GM18951 (cell line): ENCODE data around the gene PTBP3.
A peak's percentile ranks its signal among the peaks of the same experiment; 100 is the strongest.

Experiments
- POLR2A ChIP-seq: IDR thresholded peaks from 4 replicates; pipeline ENCODE4 v1.6.1; 2011; ENCODE audit warnings: mild to moderate bottlenecking; ENCODE audit not compliant: insufficient read length, insufficient read depth; ENCODE audit errors: extremely low read depth
- in situ Hi-C: fragments of 300-500 bp; cut with MboI; formaldehyde crosslinking; loops from one replicate; pipeline ENCODE4 v1.12.0; 2022; ENCODE audit warnings: low sequenced_read_pairs, mixed read lengths, inconsistent platforms; ENCODE audit not compliant: unreplicated experiment

PTBP3 gene

GRCh38 chr9:112184946-112185345 is 148.5 kb downstream of the PTBP3 start:
- TF ChIP-seq POLR2A = no peak
- in situ Hi-C loops = no loop called here

GRCh38 chr9:112184221-112184620 is 149.2 kb downstream of the PTBP3 start:
- in situ Hi-C loops = no loop called here

GRCh38 chr9:112180387-112180881 is 153.0 kb downstream of the PTBP3 start:
- TF ChIP-seq POLR2A = no peak
- in situ Hi-C loops = no loop called here

More at GRCh38 chr9:112184221-112184620, 149.2 kb downstream of the PTBP3 start:
- no peak for TF ChIP-seq POLR2A

- in situ Hi-C loops = no loop called here
- no peak for TF ChIP-seq POLR2A
These were observed 153.6 kb downstream of the PTBP3 start for GRCh38 chr9:112179816-112180215.

GRCh38 chr9:112176524-112176923 is 156.9 kb downstream of the PTBP3 start:
- in situ Hi-C loops = no loop called here
- no peak for TF ChIP-seq POLR2A

GRCh38 chr9:112175796-112176315 is 157.6 kb downstream of the PTBP3 start:
- in situ Hi-C loops = no loop called here
- no peak for TF ChIP-seq POLR2A

DNA sequence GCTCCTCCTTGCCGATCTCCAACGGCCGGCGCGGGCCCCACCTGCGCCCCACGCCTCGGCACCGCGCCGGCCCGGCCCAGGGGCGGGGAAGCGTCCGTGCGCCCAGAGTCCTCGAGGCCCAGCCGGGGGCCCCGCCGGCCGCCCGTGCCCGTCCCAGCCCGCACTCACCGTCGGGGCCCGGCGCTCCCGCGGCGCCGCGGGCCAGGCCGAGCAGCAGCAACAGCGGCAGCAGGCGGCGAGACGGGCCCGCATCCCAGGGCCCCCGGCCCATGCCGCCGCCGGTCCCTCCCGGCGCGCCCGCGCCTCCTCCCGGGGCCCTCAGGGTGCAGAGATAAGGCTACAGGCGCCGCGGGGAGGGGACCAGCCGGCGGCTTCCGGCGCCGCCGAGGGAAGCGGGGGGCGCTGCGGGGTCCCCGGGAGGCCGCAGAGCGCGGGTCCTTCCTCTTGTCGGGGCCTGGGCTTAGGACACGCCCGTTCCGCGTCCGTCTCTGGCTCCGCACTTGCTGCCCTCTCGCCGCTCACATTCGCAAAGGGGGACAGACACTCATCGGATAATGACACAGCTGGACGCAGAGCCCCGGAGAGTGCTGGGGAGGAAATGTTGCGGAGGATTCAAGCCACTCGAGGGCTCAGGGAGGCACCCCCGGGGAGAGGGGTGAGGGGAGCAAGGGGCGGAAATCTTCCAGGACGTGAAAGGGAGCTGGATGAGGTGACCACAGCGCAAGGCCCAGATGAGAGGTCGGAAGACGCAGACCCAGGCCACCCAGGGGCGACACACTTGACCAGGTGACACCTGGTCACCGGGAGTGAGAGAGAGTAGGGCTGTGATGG is 158.2 kb downstream of the PTBP3 start, which contains the start of gene SUSD1:
SUSD1 (minus strand) TSS at position 333 of the 831 bp plus-strand sequence; CDS start at position 271, 62 bp downstream.
- in situ Hi-C loops = no loop called here
- peak; percentile 47 for TF ChIP-seq POLR2A

DNA sequence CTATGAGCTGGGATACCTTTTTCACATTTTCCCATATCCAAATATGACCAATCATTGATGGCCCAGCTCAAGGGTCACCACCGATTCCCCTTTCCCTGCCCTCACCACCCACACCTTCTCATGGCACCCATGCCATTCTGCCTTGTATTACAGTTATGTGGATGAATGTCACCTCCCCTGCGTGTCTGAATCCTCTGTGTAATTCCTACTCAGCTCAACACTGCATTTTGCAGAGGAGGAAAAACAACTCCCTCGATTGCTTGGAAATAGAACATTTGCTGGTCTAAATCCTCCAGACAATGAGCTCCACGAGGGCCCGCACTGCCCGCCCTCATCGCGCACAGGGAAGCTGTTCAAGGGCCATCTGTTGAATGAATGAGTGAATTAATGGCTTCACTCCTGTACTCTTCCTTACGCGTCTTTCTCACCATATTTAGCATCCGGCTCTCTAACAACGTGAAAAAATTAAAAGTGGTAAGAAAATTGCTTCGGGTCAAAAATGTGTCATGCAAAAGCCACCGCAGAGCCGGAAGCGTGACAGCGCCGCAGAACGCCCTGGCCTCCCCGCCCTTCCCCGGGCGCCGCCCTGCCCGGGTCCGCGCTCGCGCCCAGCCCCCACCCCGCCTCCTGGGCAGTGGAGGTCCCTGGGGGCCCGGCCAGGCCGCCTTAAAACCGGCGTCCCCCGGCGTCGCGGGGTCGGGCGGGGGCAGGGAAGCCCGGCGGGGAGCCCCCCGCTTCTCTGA is 159.0 kb downstream of the PTBP3 start:
- in situ Hi-C loops = no loop called here
- peak; percentile 58 for TF ChIP-seq POLR2A

GRCh38 chr9:112173489-112174221 is 159.8 kb downstream of the PTBP3 start:
- in situ Hi-C loops = no loop called here

GRCh38 chr9:112170968-112171367 is 162.5 kb downstream of the PTBP3 start:
- in situ Hi-C loops = no loop called here
- TF ChIP-seq POLR2A = no peak

More at GRCh38 chr9:112173489-112174221, 159.8 kb downstream of the PTBP3 start:
- no peak for TF ChIP-seq POLR2A

DNA sequence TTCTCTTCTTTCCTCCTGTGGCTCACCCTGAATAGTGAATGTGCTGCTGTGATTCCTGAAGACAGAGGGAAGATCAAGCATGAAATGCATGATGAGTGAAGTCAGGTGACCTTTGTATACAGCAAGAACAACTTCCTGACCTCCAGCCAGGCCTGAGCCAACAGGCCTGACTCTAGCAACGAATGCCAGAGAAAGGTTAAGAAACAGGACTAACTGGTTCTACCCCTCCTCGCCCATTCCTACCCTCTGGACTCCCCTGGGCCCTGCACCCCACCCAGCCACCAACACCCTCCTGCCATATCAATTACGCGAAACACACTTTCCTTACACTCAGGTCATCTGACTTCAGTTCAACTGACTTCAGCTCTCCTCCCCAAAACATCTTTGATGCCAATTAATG is 163.2 kb downstream of the PTBP3 start:
- in situ Hi-C loops = no loop called here
- TF ChIP-seq POLR2A = no peak

- no peak for TF ChIP-seq POLR2A
- in situ Hi-C loops = no loop called here
These were observed 164.1 kb downstream of the PTBP3 start for GRCh38 chr9:112169368-112169767.

DNA sequence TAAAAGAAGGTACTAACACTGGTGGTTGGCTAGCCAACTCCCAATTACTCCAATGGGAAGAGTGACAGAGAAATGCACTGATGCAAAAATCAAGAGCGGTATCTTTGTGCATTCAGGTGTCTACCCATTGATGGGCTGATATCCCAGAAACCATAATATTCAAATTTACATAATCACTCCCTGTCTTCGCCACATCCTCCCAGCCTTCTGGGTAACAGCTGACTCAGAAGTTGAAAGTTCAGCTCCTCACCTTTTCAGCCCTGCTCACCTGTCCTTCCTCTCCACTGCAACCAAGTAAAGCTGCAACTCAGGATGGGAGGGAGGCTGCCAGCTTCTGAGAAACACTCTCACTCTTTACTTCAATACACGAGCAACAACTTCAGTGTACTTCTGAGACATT is 165.2 kb downstream of the PTBP3 start:
- TF ChIP-seq POLR2A = no peak
- in situ Hi-C loops = no loop called here
